Keratinocyte (primary cell): ENCODE measurements around the gene SEMA3D. TPM values are rescaled to one million over a fixed set of nuclear protein-coding genes. Genes with fewer than 3 reads are reported as not detected.
A peak's percentile ranks its signal among the peaks of the same experiment; 100 is the strongest.

Experiments
- DNase-seq: peaks from one replicate; pipeline ENCODE4 v3.0.0-alpha.2; 2011; ENCODE audit warnings: low read depth, missing footprints, low spot score
- FAIRE-seq: peaks from 2 replicates; lab custom pipeline; 2011; peaks lifted over from hg19 to GRCh38; lab: Jason Lieb, UNC
- H2AFZ ChIP-seq: 2 replicates; pipeline ENCODE4 v1.6.0; 2012; ENCODE audit warnings: low read length, control low read depth, inconsistent platforms; ENCODE audit not compliant: control insufficient read depth
- H3K27ac ChIP-seq: 2 replicates; pipeline ENCODE4 v1.5.1; 2011; ENCODE audit warnings: low read length; ENCODE audit not compliant: control insufficient read depth, insufficient read depth
- H3K27me3 ChIP-seq: 3 replicates; pipeline ENCODE4 v1.6.0; 2011; ENCODE audit warnings: low read length; ENCODE audit not compliant: control insufficient read depth, insufficient read depth; ENCODE audit errors: extremely low read depth
- H3K36me3 ChIP-seq, 2 experiments: 2 replicates in 1 of 2; 3 replicates in 1 of 2; pipeline ENCODE4 v1.5.1; 2011; ENCODE audit warnings: low read length in 2 of 2, mild to moderate bottlenecking in 1 of 2; ENCODE audit not compliant: control insufficient read depth in 2 of 2, insufficient read depth in 2 of 2; ENCODE audit errors: extremely low read depth in 1 of 2
- H3K4me1 ChIP-seq: 3 replicates; pipeline ENCODE4 v1.5.1; 2011; ENCODE audit warnings: low read length; ENCODE audit not compliant: control insufficient read depth, insufficient read depth; ENCODE audit errors: extremely low read depth
- H3K4me2 ChIP-seq: 3 replicates; pipeline ENCODE4 v1.6.0; 2011; ENCODE audit warnings: low read depth, low read length; ENCODE audit not compliant: control insufficient read depth, insufficient read depth; ENCODE audit errors: extremely low read depth
- H3K4me3 ChIP-seq, 3 experiments: fragments of 200-600 bp in 1 of 3; sonication (generic) in 1 of 3; 2 replicates in 2 of 3; 3 replicates in 1 of 3; pipeline ENCODE4 v1.5.1; 2011 to 2016; ENCODE audit warnings: low read length in 3 of 3, mild to moderate bottlenecking in 3 of 3, control low read depth in 2 of 3, inconsistent platforms in 1 of 3, low read depth in 1 of 3, mixed read lengths in 1 of 3, mixed run types in 1 of 3, moderate library complexity in 1 of 3; ENCODE audit not compliant: control insufficient read depth in 2 of 3, insufficient read depth in 2 of 3; ENCODE audit errors: extremely low read depth in 1 of 3
- H3K79me2 ChIP-seq: 2 replicates; pipeline ENCODE4 v1.6.0; 2012; ENCODE audit warnings: low read length; ENCODE audit not compliant: control insufficient read depth, insufficient read depth
- H3K9ac ChIP-seq: 3 replicates; pipeline ENCODE4 v1.6.0; 2011; ENCODE audit warnings: low read length; ENCODE audit not compliant: control insufficient read depth, insufficient read depth; ENCODE audit errors: extremely low read depth
- H3K9me1 ChIP-seq: 3 replicates; pipeline ENCODE4 v1.6.0; 2011; ENCODE audit warnings: low read length; ENCODE audit not compliant: control insufficient read depth, insufficient read depth; ENCODE audit errors: extremely low read depth
- H3K9me3 ChIP-seq: 2 replicates; pipeline ENCODE4 v1.5.1; 2012; ENCODE audit warnings: low read depth, low read length; ENCODE audit not compliant: control insufficient read depth
- H4K20me1 ChIP-seq: 3 replicates; pipeline ENCODE4 v1.6.0; 2011; ENCODE audit warnings: low read length; ENCODE audit not compliant: control insufficient read depth, insufficient read depth; ENCODE audit errors: extremely low read depth
- CTCF ChIP-seq, 3 experiments: IDR thresholded peaks in 1 of 3; conservative IDR thresholded peaks in 1 of 3; optimal IDR thresholded peaks in 1 of 3; 2 replicates in 2 of 3; 3 replicates in 1 of 3; pipeline versions ENCODE3 to v1.5.1; 2011; ENCODE audit warnings: low read length in 3 of 3, mild to moderate bottlenecking in 3 of 3, moderate library complexity in 2 of 3, control low read depth in 1 of 3, inconsistent platforms in 1 of 3; ENCODE audit not compliant: insufficient read depth in 2 of 3; ENCODE audit errors: extremely low read depth in 1 of 3
- EZH2 ChIP-seq: IDR thresholded peaks from one replicate; pipeline ENCODE4 v1.6.1; 2012; ENCODE audit warnings: inconsistent platforms, mild to moderate bottlenecking, low read length, moderate library complexity
- dilution Hi-C: fragments of 300-500 bp; cut with MboI; formaldehyde crosslinking; loops from one replicate; pipeline ENCODE4 v1.7.0; 2020; ENCODE audit warnings: low sequenced_read_pairs; ENCODE audit not compliant: extremely low pct_ligation_motif_present
- polyA minus RNA-seq, 3 experiments: library from RNA; depleted of rRNA, polyadenylated mRNA; stranded (reverse); fragments of >200 nt; gene quantifications; 1 replicate in 1 of 3; 2 replicates in 1 of 3; 3 replicates in 1 of 3; pipeline ENCODE4 v1.2.3, GENCODE V29; 2011
- polyA plus RNA-seq, 5 experiments: library from polyadenylated mRNA; depleted of rRNA in 3 of 5; stranded (reverse) in 3 of 5; stranded (forward) in 1 of 5; unstranded in 1 of 5; fragments of >200 nt; gene quantifications; 1 replicate in 1 of 5; 2 replicates in 3 of 5; 3 replicates in 1 of 5; pipeline versions ENCODE4 v1.2.1 to v1.2.3, GENCODE V29; 2011 to 2012; ENCODE audit warnings: missing spikeins in 2 of 5, low read depth in 1 of 5, low replicate concordance in 1 of 5

The SEMA3D gene
- 2.8 to 6.7 TPM (median 5.2 TPM) in 3 replicates for polyA plus RNA-seq
- polyA plus RNA-seq (2011; ENCODE audit: low read depth), result 0.05 TPM
- polyA plus RNA-seq (2011; cell fraction: cytosol; rRNA removed), result 0.99 and 2.4 TPM in 2 replicates
- 2.8 and 3.1 TPM in 2 replicates for polyA plus RNA-seq (2011; cell fraction: nucleus; rRNA removed)
- 5.7 TPM in 1 of 2 replicates, not detected in the other for polyA plus RNA-seq (2012; ENCODE audit: low replicate concordance)
- 1.7 to 14.6 TPM (median 5.5 TPM) in 3 replicates for polyA minus RNA-seq
- polyA minus RNA-seq (2011; cell fraction: cytosol; rRNA and poly(A)+ RNA removed), result 5.0 TPM
- polyA minus RNA-seq (2011; cell fraction: nucleus; rRNA and poly(A)+ RNA removed), result 5.7 and 12.4 TPM in 2 replicates

- H3K4me2 ChIP-seq, result peak within 1 kb of the TSS; percentile 78
- no peak for TF ChIP-seq EZH2
- TF ChIP-seq CTCF (optimal IDR thresholded peaks at IDR 0.05 in 1 of 3, IDR thresholded peaks at IDR 0.05 in 1 of 3, conservative IDR thresholded peaks at IDR 0.05 in 1 of 3; ENCODE audit: extremely low read depth in 1 of 3, insufficient read depth in 2 of 3, low read length in 3 of 3), result peak; percentile 64 to 91 (median 86)
- H3K27me3 ChIP-seq, result no peaks in the 10 kb centered on the region
- no peaks in the 10 kb centered on the region for H3K9me1 ChIP-seq
- DNase-seq (no peak), FAIRE-seq (no peak)
- peak within 1 kb of the TSS; percentile 72 for H3K9ac ChIP-seq
- H4K20me1 ChIP-seq, result no peaks in the 10 kb centered on the region
- H3K27ac ChIP-seq, result no peak within 1 kb of the TSS
- H3K4me1 ChIP-seq, result peaks cover 5% of the 10 kb centered on the region
- no peaks in the 10 kb centered on the region for H3K36me3 ChIP-seq
- dilution Hi-C loops, result loop anchor here (25.0 kb wide), 1 partner anchor 124 kb away; no protein-coding TSS in a partner anchor
- no peaks in the 10 kb centered on the region for H3K9me3 ChIP-seq
- no peaks in the 10 kb centered on the region for H3K79me2 ChIP-seq
- H3K4me3 ChIP-seq, result peak within 1 kb of the TSS; percentile 54 to 84 (median 80)
- H2AFZ ChIP-seq, result peak within 1 kb of the TSS; percentile 98
Measured at GRCh38 chr7:85186521-85187241, at the start of gene SEMA3D. Gene SEMA3D, minus strand, starts transcription at chr7:85187056. Its CDS starts 65,165 bp downstream, at chr7:85121891.

GRCh38 chr7:85234730-85235129 lies 47.9 kb upstream of the SEMA3D start:
- no peaks in the 10 kb centered on the region for H3K4me1 ChIP-seq
- H3K79me2 ChIP-seq, result no peaks in the 10 kb centered on the region
- no peak for DNase-seq
- no peak overlapping the region for H2AFZ ChIP-seq
- no peaks in the 10 kb centered on the region for H4K20me1 ChIP-seq
- FAIRE-seq, result no peak
- H3K27me3 ChIP-seq, result no peaks in the 10 kb centered on the region
- no peak overlapping the region for H3K27ac ChIP-seq
- no peaks in the 10 kb centered on the region for H3K9me3 ChIP-seq
- no peaks in the 10 kb centered on the region for H3K9me1 ChIP-seq
- dilution Hi-C loops, result no loop called here
- H3K9ac ChIP-seq, result no peak overlapping the region
- no peak overlapping the region for H3K4me3 ChIP-seq
- no peaks in the 10 kb centered on the region for H3K36me3 ChIP-seq
- H3K4me2 ChIP-seq, result no peak overlapping the region
- TF ChIP-seq EZH2 (no peak), CTCF (optimal IDR thresholded peaks at IDR 0.05 in 1 of 3, IDR thresholded peaks at IDR 0.05 in 1 of 3, conservative IDR thresholded peaks at IDR 0.05 in 1 of 3; ENCODE audit: extremely low read depth in 1 of 3, insufficient read depth in 2 of 3, low read length in 3 of 3) (no peak)
